Kidney epithelial cell (primary cell): ENCODE data around the gene DUOXA1. TPM values are rescaled to one million over a fixed set of nuclear protein-coding genes. Genes with fewer than 3 reads are reported as not detected.

Experiments used
- DNase-seq: peaks from one replicate; pipeline ENCODE4 v3.0.0-alpha.2; 2010; ENCODE audit warnings: low read depth
- H3K27me3 ChIP-seq: 2 replicates; pipeline ENCODE4 v1.6.0; 2011; ENCODE audit warnings: low read length; ENCODE audit not compliant: control insufficient read depth, insufficient read depth
- H3K36me3 ChIP-seq: 2 replicates; pipeline ENCODE4 v1.5.1; 2011; ENCODE audit warnings: low read length; ENCODE audit not compliant: control insufficient read depth, insufficient read depth
- H3K4me3 ChIP-seq: 2 replicates; pipeline ENCODE4 v1.5.1; 2011; ENCODE audit warnings: low read depth, mild to moderate bottlenecking, control low read depth, low read length
- total RNA-seq: library from RNA; depleted of rRNA; stranded (reverse); fragments of >200 nt; gene quantifications from 2 replicates; pipeline ENCODE4 v1.2.3, GENCODE V29; 2015
- TF ChIP-seq, protein P1 (sequence below): IDR thresholded peaks from 2 replicates; pipeline ENCODE4 v1.5.1; 2011; ENCODE audit warnings: mild to moderate bottlenecking, moderate library complexity, low read length, control low read depth, inconsistent platforms; ENCODE audit not compliant: insufficient read depth, poor library complexity, severe bottlenecking

Gene DUOXA1
- total RNA-seq, 1 donor from 2014 or later: not detected

DNA sequence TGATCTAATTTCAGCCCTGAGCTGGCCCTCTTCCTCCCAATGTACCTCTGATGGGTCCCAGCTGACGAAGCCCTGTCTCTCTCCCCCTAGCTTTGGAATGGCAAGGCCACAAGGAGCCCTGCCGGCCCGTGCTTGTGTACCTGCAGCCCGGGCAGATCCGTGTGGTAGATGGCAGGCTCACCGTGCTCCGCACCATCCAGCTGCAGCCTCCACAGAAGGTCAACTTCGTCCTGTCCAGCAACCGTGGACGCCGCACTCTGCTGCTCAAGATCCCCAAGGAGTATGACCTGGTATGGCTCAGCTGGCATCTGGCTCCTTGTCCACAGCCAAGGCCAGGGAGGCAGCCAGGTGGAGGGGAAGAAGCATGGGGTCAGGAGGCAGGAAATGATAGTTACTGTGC lies 14.3 kb upstream of the DUOXA1 start:
- Histone ChIP-seq H3K4me3 (no peak overlapping the region), H3K36me3 (no peaks in the 10 kb centered on the region), H3K27me3 (peaks cover 4% of the 10 kb centered on the region)
- TF ChIP-seq, protein P1, sequence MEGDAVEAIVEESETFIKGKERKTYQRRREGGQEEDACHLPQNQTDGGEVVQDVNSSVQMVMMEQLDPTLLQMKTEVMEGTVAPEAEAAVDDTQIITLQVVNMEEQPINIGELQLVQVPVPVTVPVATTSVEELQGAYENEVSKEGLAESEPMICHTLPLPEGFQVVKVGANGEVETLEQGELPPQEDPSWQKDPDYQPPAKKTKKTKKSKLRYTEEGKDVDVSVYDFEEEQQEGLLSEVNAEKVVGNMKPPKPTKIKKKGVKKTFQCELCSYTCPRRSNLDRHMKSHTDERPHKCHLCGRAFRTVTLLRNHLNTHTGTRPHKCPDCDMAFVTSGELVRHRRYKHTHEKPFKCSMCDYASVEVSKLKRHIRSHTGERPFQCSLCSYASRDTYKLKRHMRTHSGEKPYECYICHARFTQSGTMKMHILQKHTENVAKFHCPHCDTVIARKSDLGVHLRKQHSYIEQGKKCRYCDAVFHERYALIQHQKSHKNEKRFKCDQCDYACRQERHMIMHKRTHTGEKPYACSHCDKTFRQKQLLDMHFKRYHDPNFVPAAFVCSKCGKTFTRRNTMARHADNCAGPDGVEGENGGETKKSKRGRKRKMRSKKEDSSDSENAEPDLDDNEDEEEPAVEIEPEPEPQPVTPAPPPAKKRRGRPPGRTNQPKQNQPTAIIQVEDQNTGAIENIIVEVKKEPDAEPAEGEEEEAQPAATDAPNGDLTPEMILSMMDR: no peak
- no peak for DNase-seq

- H3K4me3 ChIP-seq: no peak overlapping the region
- H3K36me3 ChIP-seq: no peaks in the 10 kb centered on the region
- DNase-seq: no peak
- TF ChIP-seq, protein P1: no peak
- H3K27me3 ChIP-seq: peaks cover 5% of the 10 kb centered on the region
These were observed 13.4 kb upstream of the DUOXA1 start for GRCh38 chr15:45143056-45143455.

DNA sequence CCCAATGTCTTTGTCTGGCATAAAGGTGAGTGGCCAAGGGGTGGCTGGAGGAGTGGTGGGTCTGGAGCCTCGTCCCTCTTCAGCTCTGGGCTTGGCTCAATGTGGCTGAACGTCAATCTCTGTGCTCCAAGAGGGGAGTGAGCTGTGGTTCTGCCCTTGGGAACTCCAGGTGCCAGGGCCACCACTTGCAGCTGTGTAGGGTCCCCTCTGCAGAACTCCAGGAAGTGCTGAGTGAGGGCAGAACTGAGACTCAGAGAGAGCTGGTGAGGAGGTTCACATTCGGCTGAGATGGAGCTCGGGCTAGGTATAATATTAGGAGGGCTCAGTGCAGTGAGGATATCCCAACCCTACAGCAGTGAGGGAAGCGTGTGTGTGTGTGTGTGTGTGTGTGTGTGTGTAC lies 11.7 kb upstream of the DUOXA1 start:
- H3K27me3 ChIP-seq: peaks cover 12% of the 10 kb centered on the region
- H3K4me3 ChIP-seq: no peak overlapping the region
- no peak for DNase-seq
- TF ChIP-seq, protein P1: no peak
- H3K36me3 ChIP-seq: no peaks in the 10 kb centered on the region

- Histone ChIP-seq H3K4me3 (no peak overlapping the region), H3K36me3 (no peaks in the 10 kb centered on the region), H3K27me3 (peaks cover 18% of the 10 kb centered on the region)
- TF ChIP-seq, protein P1: no peak
- DNase-seq: no peak
These were observed 11.0 kb upstream of the DUOXA1 start for GRCh38 chr15:45140557-45141250.

GRCh38 chr15:45139770-45140169 lies 10.1 kb upstream of the DUOXA1 start:
- TF ChIP-seq, protein P1: no peak
- no peak for DNase-seq
- Histone ChIP-seq H3K27me3 (peaks cover 21% of the 10 kb centered on the region), H3K4me3 (no peak overlapping the region), H3K36me3 (no peaks in the 10 kb centered on the region)
